ENCODE data around the gene GPS2.

DNA sequence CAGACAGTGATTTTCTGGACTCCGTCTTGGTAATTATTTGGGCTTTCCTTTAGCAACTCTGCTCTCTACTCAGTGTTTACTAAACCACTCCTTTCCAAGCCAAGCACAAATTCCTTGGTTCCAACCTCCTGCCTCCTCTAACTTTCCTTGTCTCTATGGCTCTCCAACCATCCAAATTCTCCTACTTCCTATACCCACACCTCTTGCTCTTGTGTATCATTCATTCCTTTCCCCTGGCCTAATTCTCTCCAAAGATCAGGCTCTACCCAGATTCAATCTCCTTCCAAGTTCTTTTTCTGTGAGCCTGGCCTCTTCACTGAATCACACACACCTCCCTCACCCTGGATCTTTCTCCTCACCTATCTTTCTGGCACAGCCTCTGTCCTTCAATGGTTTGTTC, 12.8 kb upstream of the GPS2 start:
- TF ChIP-seq, protein P1, sequence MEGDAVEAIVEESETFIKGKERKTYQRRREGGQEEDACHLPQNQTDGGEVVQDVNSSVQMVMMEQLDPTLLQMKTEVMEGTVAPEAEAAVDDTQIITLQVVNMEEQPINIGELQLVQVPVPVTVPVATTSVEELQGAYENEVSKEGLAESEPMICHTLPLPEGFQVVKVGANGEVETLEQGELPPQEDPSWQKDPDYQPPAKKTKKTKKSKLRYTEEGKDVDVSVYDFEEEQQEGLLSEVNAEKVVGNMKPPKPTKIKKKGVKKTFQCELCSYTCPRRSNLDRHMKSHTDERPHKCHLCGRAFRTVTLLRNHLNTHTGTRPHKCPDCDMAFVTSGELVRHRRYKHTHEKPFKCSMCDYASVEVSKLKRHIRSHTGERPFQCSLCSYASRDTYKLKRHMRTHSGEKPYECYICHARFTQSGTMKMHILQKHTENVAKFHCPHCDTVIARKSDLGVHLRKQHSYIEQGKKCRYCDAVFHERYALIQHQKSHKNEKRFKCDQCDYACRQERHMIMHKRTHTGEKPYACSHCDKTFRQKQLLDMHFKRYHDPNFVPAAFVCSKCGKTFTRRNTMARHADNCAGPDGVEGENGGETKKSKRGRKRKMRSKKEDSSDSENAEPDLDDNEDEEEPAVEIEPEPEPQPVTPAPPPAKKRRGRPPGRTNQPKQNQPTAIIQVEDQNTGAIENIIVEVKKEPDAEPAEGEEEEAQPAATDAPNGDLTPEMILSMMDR (IDR thresholded peaks at IDR 0.05) = no peak
- no peak for TF ChIP-seq POLR2A (IDR thresholded peaks at IDR 0.05)
- TF ChIP-seq POLR2AphosphoS5 (IDR thresholded peaks at IDR 0.05) = no peak
- TF ChIP-seq EP300 (IDR thresholded peaks at IDR 0.05) = no peak
